HG03280 (cell line): ENCODE results near the gene TPSG1.
"Not testable (repeated sequence)": the region's sequence is repeated elsewhere in the genome, so short reads cannot be mapped to it uniquely, and the experiment has no call there.

Experiments
- ATAC-seq: cut with Tn5 transposase; IDR thresholded peaks from one replicate; pipeline ENCODE4 v1.9.1; 2021; ENCODE audit warnings: mild to moderate bottlenecking, moderate library complexity; ENCODE audit not compliant: unreplicated experiment

The TPSG1 gene

GRCh38 chr16:1232049-1232748, 7.1 kb upstream of the TPSG1 start:
- not testable (repeated sequence) for ATAC-seq

- not testable (repeated sequence) for ATAC-seq
These were observed 6.2 kb upstream of the TPSG1 start for GRCh38 chr16:1231301-1231700.

GRCh38 chr16:1230471-1231212, 5.6 kb upstream of the TPSG1 start:
- not testable (repeated sequence) for ATAC-seq

- not testable (repeated sequence) for ATAC-seq
These were observed 5.0 kb upstream of the TPSG1 start, which contains the start of gene TPSB2 for GRCh38 chr16:1230084-1230470. Gene TPSB2, minus strand, starts transcription at chr16:1230184. Its CDS starts 233 bp downstream, at chr16:1229951.

GRCh38 chr16:1229476-1229875, 4.4 kb upstream of the TPSG1 start:
- ATAC-seq: not testable (repeated sequence)

DNA sequence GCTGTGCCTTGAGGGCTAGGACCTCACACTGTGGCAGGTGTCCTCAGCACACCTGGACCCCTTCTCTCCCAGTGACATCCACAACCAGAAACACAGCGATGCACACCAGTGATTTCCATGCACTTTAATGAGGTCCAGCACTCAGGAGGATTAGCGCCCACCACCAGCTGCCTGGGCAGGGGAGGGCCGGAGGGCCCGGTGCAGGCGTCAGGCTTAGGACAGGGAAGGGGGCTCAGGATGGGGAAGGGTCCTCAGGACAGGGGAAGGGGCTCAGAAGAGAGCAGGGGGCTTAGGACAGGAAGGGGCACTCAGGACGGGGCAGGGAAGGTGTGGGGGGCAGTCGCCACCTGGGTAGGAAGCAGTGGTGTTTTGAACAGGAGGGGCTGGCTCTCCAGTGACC, 3.2 kb upstream of the TPSG1 start:
- ATAC-seq: not testable (repeated sequence)

DNA sequence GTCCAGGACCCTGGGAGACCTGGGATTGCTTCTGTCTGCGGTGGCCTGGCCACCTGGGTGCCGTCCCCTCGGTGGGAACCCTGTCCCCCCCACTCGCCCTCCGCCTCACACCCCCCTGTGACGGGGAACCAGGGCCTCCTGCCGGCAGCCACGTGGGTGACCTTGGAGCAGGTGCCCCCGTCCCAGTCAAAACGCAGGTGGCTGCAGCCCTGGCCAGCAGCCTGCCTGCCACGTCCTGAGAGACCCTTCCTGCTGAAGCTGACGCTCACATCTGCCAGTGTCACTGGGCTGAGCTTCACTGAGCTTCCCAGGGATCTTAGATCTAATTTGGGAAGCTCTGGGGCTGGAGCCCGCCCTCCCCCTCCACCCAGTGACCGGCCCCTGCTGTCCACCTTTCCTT, 1.6 kb upstream of the TPSG1 start:
- not testable (repeated sequence) for ATAC-seq

DNA sequence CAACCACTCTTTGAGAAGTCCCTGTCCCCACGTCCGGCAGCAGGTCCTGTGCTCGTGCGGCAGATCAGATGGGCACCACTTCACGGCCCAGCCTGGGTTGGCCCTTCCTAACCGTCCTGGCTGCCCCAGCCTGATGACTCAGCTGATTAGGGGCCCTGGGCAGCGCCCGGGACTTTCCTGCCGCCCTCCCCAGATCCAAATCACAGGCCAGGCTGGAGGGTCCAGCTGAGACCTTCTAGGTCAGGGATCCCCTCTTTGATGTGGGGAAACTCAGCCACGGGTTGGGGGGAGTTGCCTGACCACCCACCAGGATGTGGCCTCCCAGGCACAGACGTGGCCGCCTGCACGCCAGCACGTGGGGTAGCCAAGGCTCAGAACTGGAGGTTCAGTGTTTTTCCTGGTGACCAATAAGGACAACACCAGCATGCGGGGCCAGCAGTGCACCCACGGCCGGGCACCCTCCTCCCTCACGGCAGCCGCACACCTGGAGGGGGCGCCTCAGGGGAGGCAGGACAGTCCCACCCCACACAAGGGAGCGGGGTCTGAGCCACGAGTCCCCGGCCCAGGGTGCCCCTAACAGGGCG, 752 bp upstream of the TPSG1 start:
- not testable (repeated sequence) for ATAC-seq

- ATAC-seq: no peak
These were observed 510 bp downstream of the TPSG1 start for GRCh38 chr16:1224558-1224957.

GRCh38 chr16:1223355-1224214, 1.5 kb downstream of the TPSG1 start:
- no peak for ATAC-seq

GRCh38 chr16:1222553-1223354, 2.3 kb downstream of the TPSG1 start:
- no peak for ATAC-seq

DNA sequence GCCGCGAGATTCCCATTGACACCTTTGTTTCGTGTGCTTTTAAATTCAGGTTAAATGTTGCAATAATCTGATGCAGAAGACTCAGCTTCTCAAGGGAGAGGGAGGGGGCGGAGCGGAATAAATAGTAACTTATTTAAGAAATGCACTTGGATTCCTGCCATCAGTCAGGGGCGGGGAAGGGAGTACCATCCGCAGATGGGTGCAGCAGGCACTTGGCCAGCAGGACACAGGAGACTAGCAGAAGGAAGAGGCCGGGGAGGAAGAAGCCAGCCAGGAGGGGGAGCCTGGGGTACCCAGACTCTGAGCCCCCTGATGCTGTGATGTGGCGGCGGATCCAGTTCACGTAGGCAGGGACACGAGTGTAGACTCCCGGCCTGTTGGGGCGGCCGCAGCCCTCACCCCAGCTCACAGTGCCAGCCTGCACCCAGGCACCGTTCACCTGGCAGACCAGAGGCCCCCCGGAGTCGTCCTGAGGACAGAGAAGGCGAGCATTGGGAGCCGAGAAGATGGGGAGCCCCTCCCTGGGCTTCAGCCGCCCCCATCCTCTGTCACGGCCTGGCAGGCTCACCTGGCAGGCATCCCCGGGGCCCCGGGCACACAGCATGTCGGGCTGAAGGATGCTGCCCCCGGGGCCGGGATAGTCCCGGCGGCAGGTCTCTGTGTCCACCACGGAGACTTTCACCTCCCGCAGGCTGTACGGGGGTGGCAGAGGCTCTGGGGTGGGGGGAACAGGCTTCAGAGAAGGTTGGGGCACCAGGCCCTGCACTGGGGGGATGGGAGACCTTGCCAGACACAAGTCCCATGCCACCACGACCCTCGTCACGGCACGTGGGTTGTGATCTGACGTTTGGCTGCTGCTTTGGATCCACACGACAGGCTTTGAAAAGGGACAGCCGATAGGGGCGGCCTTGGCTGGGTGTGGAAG, 3.2 kb downstream of the TPSG1 start:
- ATAC-seq: no peak

GRCh38 chr16:1220841-1221627, 4.0 kb downstream of the TPSG1 start:
- no peak for ATAC-seq

- ATAC-seq: no peak
These were observed 4.9 kb downstream of the TPSG1 start for GRCh38 chr16:1220098-1220728.

DNA sequence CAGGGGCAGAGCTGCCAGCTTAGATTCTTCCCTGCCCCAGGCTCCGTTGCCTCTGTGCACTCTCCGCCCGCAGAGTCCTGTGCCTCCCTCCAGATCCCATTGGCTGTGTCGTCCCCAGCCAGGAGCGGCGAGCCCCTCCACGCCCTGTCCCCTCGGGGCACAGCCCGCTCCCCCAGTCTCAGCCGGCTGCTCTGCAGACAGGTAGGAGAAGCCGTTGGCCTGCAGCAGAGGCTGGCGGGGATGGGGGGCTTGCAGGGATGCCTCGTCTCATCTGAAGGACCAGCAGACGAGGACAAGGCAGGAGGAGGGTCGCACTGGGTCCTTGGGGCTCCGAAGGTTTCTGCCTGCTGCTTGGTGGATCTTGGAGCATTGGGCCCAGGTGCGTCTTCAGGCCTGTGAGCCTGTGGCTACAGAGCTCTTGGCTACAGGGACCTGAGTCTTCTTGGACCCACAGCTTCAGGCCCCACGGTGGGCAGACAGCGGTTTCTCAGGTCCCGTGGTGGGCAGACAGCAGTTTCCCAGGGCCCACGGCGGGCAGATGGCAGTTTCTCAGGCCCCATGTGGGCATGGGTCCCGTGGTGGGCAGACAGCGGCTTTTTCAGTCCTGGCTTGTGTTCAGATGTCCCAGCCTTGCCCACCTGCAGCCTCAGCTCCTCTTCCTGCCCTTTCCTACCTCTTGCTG, 6.0 kb downstream of the TPSG1 start:
- ATAC-seq: no peak

DNA sequence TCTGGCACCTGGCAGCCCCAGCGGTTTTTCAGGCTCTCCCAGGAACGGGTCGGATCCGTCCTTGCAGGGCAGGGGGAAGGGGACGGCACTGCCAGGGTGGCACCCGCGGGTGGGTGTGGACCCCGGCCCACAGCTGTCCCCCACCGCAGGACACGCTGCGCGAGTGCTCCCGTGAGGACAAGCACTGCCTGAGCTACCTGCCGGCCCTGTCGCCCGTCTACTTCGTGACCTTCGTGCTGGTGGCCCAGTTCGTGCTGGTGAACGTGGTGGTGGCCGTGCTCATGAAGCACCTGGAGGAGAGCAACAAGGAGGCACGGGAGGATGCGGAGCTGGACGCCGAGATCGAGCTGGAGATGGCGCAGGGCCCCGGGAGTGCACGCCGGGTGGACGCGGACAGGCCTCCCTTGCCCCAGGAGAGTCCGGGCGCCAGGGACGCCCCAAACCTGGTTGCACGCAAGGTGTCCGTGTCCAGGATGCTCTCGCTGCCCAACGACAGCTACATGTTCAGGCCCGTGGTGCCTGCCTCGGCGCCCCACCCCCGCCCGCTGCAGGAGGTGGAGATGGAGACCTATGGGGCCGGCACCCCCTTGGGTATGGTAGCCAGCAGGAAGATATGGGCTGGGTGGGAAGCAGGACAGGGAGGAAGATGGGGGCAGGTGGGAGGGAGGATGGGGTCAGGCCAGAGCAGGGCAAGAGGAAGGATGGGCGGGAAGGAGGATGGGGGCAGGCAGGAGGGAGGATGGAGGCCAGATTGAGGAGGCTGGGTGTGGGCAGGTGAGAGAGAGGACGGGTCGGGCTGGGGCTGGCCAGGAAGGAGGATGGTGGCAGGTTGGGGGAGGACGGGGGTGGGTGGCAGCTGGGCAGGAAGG, 6.8 kb downstream of the TPSG1 start:
- ATAC-seq: no peak
